SU-DHL-6 (cell line): ENCODE results near the gene SEMA6D.

Experiments
- EZH2phosphoT487 ChIP-seq: fragments of 200-600 bp; sonication (generic), shearing (Covaris generic); conservative IDR thresholded peaks from 2 replicates; pipeline ENCODE4 v1.6.1; 2018; ENCODE audit warnings: mild to moderate bottlenecking, antibody characterized with exemption, low read length, moderate library complexity, mixed read lengths
- TF ChIP-seq, protein P1 (sequence below): fragments of 200-600 bp; sonication (generic); IDR thresholded peaks from one replicate; pipeline ENCODE4 v1.5.1; 2017; ENCODE audit warnings: antibody characterized with exemption, mild to moderate bottlenecking, low read length, moderate library complexity; ENCODE audit not compliant: insufficient read depth, poor library complexity, severe bottlenecking

DNA sequence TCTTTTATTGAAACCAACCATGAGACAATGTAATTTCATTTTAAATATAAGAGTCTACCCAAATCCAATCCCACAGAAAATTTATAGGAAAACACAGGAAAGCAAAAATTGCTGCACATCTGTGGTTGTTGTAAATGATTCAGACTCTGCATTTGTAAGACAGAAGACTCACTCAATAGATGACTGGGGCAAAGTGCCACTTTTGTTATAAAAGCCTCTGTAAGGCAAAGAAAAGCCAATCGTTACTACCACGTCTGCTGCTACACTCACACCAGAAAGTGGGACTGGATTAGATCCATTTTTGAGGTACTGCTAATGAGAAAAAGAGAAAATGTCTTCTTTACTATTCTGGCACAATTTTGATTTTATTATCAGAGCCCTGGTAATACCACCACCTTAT is 74.9 kb downstream of the SEMA6D start:
- TF ChIP-seq, protein P1, sequence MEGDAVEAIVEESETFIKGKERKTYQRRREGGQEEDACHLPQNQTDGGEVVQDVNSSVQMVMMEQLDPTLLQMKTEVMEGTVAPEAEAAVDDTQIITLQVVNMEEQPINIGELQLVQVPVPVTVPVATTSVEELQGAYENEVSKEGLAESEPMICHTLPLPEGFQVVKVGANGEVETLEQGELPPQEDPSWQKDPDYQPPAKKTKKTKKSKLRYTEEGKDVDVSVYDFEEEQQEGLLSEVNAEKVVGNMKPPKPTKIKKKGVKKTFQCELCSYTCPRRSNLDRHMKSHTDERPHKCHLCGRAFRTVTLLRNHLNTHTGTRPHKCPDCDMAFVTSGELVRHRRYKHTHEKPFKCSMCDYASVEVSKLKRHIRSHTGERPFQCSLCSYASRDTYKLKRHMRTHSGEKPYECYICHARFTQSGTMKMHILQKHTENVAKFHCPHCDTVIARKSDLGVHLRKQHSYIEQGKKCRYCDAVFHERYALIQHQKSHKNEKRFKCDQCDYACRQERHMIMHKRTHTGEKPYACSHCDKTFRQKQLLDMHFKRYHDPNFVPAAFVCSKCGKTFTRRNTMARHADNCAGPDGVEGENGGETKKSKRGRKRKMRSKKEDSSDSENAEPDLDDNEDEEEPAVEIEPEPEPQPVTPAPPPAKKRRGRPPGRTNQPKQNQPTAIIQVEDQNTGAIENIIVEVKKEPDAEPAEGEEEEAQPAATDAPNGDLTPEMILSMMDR: no peak
- TF ChIP-seq EZH2phosphoT487: no peak
